ENCODE data around the gene CCDC33.

CCDC33 gene

DNA sequence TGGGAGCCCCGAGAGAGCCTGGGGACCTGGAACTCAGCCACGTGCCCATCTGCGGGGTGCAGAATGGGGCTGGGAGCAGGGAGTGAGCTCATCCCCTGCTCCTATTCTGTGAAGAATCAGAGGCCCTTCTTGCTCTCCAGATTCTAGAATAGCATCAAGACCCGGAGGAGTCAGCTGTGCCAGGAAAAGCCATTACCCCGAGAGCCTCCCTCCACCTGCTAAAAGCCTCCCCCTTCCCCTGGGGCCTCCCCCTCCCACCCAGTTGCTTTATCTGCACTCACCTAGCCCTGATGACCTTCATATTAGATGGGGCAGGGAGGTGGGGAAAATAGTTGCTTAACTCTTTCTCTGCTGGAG, 23.1 kb downstream of the CCDC33 start:
- no peak for DNase-seq (ENCODE audit: low read depth)

DNA sequence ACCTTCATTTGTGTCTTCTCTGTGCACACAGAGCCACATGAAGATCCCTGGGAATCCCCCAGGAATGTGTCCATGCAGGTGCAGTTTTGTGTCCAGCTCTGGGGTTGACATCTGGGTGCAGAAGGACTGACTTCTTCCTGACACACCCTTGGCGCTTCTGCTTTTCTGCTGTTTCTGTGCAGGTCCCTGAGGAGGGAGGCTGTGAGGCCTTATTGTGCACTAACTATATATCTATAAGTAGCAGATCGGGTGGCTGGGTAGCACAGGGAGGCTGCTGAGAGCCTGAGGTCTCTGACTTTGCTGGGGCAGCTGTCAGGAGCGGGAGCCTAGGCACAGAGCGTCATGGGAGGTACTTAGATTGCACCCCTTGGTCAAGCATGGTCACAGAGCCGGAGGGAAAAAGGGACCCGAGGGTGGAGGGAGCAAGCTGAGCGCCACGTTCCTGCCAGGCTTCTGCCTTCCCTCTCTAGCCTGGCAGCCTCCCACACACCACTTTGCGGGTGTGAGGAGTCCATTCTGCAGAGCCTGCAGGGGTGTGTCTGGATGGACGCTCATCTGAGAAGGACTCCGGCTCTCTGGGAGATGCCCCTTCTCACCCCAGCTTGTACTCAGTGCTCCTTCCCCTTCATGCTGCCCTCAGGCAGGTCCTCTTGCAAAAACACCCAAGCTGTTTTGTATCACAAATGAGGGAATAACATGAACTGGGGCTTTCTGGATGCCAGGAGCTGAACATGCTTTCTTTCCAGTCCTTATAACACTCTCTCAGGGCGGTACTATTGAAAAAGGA, 23.9 kb downstream of the CCDC33 start:
- no peak for DNase-seq (ENCODE audit: low read depth)

DNA sequence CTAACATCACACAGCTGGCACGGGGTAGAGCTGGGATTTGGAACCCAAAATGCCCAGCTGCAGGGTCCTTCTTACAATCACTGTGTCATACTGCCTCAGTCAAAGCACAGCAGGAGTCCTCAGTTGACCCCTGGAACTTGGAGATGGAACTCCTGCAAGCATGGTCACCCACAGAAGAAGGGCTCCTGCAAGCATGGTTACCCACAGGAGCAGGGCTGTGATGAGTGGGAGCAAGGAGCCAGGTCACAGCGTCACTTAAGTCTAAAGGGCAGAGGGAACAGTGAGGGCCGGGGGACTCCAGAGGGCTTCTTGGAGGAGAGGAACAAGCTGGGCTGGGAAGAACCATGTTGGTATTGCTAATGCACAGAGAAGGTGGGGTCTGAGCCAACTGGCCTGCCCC, 24.9 kb downstream of the CCDC33 start:
- no peak for DNase-seq (ENCODE audit: low read depth)

DNA sequence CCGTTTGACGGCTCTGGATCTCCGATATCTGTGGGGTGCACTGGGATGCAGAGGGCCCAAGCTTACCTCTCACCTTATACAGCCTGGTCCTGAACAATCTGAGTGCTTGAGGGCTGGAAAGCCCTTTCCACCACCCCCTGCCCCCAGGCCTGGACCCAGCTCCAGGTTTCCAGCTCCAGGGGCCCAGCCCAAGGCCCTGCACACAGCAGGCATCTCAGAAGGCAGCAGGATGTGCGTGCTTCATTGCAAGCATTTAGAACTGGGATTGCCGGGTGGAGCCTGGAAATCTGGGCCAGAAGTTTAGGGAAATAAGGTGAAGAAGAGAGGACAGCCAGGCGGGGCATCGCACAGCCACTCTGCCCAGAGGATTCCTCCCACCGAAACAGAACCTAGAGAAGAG, 25.6 kb downstream of the CCDC33 start:
- no peak for DNase-seq (ENCODE audit: low read depth)

DNA sequence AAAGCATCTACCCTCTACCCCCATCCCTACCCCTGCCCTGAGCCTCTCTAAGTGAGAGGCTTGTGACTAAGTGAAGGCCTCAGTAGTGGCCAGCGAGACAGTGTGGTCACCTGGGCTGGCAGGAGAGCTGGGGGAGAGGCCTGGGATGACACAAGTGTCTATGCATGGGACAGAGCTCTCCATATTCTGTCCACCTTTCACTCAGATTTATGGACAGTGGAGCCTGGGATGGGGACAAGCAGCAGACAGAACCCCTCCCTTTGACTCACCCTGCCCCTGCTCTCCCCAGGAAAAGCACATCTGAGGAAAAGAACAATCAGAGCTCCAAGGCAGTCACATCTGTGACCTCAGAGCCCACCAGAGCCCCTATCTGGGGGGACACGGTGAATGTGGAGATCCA, 26.0 kb downstream of the CCDC33 start:
- DNase-seq (ENCODE audit: low read depth) = no peak

DNA sequence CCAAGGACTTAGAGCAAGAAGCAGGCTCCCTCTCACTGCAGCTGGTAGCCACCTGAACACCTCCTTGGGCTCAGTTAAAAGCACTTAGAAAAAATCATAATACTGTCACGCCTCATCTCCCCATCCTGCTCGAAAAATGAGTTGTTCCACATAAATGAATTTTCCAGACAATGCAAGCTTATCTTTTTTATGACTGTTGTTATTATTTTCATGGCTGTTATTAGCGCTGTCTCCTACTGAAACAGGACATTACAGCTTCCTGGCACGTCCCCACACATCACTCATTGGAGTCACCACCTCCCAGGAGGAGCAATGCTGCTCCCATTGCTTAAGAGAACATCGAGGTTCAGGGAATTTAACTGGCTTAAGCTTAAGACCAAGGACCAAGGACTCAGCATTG, 26.5 kb downstream of the CCDC33 start:
- DNase-seq (ENCODE audit: low read depth) = no peak

DNA sequence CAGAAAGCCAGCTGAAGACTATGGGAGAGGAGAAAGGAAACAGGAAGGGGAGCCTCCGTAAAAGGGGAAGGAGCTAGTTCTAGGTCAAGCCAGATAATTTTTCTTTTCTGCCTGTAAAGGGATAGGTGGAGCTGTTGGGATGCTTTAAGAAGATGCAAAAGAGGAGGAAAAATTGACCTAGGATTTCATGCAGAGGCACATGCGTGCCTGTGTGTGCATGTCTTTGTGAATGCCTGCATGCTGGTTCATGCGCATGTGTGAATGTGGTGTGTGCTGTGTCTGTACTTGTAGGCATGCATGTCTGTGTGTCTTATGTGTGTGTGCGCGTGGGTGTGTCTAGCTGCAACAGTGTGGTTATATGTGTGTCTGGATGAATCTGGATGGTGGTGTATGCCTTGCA, 27.3 kb downstream of the CCDC33 start:
- no peak for DNase-seq (ENCODE audit: low read depth)

DNA sequence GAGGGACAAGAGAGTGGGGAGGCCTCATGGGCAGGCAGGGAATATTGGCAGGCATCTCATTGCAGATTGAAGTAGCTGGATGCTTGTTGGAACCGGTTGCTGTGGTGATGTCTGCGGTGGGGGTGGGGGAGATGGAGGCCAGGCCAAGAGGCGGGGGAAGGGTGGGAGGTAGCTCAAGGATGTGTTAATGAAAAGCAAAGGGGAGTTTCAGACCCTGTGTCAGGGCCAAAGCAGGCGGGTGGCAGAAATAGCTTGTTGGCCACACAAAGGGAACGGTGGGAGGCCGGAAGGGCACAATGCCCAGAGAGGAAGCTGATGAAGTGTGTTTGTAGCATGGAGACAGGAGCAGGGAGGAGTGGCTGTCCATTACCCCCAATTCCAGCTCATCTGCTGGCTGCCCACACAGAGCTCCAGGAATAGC, 28.0 kb downstream of the CCDC33 start:
- no peak for DNase-seq (ENCODE audit: low read depth)

DNA sequence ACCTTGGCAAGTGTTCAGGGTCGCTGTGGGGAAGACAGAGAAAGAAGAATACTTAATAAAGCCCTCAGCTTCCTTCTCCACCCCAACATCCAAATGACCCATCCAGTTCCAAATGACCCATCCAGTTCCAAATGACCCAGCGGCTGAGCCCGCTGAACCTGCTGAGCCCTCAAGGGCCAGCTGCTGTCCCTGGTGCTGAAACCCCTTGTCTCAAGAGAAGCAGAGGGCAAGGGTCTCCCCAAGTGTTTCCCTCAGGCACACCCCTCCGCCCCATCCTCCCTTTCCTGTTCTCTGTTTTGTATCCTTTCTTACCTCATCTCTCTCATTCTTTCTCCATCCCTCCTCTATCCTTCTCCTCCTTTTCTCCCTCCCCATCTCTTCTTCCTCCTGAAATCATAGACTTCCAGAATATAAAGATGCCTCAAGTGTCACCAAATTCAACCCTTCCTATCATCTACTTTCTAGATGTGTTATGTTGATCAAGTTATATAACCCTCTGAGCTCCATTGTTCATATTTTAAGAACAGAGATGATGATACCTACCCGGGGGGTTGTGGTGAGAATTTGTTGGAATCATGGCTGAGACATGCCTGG, 29.0 kb downstream of the CCDC33 start:
- no peak for DNase-seq (ENCODE audit: low read depth)

DNA sequence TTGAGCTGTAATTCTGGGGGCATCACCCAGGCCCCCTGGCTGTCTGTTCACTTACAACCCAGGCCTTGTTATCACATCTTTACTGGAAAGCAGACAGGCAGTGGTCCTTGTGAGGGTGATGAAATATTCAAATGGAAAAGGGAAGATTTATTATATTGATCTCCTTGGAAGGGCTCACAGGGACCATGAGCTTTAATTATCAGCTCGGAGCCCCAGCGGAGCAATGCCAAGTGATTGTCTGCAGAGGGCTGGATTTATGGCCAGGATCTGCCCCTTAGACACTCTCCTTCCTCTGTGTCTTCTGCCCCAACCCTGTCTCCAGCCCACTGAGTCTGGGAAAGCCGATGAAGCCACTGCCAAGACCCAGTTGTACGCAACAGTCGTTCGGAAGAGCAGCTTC, 31.9 kb downstream of the CCDC33 start:
- DNase-seq (ENCODE audit: low read depth) = no peak

DNA sequence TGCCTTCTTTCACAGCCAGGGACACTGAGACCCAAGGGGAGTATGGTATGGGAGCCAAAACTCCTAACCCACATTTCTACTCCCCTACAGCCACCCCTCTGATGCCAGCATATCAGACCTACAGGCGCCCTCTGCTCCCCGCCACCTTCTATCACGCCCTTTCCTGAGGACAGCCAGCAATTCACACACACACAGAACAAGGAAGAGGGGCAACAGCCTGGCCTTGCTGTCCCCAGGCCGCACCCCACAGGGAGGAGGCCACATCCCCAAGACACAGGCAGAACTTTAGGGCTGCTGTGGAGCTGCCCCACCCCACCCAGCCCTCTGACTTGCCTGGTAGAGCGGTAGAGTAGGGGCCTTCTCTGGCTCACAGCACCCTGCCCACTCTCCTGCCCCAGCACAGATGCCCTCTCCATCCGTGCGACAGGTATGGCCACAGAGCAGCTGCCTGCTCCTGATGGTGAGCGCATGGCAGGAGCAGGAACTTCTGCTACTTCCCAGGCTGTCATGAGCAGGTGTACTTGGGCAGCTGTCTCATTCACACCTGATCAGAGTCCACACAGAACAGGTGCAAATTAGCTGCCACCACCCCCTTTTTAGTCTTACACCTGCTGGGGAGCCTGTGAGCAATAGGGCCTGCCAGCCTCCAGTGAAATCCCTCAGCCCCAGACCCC, 33.4 kb downstream of the CCDC33 start:
- no peak for DNase-seq (ENCODE audit: low read depth)

DNA sequence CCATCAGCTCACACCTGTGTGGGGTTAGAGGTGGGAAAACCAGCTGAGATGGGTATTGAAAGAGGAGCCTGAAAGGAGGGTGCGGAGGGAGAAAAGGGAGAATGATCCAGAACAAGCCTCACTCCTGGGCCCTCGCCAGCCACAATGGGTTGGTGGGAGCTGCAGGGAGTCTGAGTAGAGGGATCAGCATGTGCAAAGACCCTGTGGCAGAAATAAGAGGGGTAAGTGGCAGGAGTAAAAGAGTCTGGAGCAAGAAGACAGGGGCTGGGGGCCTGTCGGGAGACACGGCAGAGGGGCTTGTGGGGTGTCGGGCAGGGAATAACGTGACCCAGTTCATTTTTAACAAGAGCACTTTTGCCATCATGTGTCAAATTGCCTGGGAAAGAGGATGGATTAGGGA, 34.0 kb downstream of the CCDC33 start:
- no peak for DNase-seq (ENCODE audit: low read depth)

DNA sequence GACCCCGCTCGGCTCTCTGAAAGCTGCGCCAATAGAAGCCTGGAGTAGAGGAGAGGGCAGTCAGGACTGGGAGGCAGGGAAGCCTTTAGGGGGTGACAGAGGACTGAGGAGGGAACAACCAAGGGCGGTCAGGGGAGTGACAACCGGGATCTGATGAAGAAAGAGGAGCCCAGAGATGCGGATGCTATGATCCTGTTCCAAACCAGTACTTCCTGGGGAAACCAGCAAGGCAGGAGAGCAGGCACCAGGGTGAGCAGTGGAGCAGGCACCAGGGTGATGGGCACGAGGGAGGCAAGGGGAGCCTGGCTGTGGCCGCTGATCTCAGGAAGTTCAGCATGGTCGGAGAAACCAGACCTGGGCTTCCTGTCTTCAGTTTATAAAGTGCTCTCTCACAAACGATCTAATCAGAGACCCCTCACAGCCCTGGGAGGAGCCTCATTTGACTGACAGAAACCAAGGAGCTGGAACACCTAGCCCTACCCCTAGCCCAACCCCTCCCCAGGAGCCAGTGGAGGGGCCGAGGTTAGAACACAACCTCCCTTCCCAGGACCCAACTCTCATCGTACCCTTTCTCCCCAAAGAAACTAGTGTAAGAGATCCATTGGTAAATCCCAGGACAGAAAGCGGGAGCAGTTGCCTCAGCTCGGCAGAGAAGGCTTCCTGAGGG, 34.9 kb downstream of the CCDC33 start:
- no peak for DNase-seq (ENCODE audit: low read depth)

DNA sequence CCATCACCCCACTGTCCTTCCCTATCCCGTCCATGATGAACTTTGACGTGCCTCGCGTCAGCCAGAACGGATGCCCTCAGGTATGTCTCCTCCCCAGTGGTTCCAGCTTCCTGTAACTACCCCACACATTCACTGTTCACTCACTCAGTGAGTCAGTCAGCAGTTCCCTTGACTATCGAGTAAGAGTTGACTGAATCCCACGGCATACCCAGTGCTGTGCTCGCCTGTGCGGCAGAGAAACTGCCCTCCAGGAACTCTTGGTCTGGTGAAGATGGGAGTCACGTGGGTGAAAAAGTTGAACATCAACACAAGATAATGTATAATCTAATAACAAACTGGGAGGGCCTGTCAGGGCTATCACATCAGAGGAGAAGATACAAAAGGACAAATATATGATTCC, 36.7 kb downstream of the CCDC33 start:
- no peak for DNase-seq (ENCODE audit: low read depth)

DNA sequence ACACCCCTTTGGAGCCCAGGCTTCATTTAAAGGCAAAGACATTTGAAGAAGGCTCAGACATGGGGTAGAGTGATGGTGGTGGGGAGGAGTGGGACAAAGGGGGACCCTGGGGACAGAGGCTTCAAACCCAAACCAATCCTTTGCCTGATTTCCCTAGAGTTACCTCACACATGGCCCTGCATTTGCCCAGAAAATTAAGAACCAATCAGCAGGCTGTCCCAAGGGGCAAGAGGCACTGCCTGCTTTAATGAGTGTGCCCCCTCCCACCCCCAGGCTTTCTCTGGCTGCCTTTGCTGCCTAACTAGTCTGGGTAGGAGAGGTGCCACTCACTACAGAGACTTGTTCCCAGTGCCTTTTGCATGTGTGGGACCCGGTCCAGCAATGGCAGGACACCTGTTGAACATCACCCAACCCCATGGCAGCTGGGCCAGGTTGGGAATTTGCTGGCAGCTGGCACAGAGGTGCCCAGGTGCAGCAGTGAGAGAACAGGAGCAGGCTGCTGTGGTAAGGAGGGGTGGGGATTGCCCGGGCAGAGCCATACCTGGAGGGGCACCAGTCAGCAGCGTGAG, 38.4 kb downstream of the CCDC33 start:
- DNase-seq (ENCODE audit: low read depth) = no peak

DNA sequence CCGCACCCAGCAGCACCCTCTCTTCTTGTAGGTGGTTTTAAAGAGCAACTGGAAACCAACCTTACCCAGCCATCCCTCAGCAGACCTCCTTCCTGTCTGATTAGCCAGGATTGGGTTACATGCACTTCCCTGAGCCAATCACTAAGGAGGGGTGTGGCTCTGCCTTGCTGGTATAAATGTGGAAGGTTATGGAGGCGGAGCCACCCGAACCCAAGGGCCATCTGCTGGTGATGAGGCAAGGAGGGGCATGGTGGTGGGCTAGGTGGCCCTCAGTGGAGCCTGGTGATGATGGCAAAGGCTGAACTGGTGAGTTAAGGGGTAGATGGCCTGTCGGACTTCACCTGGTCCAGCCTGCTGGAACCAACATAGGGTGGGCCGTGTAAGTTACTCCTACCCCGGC, 39.8 kb downstream of the CCDC33 start:
- DNase-seq (ENCODE audit: low read depth) = no peak

DNA sequence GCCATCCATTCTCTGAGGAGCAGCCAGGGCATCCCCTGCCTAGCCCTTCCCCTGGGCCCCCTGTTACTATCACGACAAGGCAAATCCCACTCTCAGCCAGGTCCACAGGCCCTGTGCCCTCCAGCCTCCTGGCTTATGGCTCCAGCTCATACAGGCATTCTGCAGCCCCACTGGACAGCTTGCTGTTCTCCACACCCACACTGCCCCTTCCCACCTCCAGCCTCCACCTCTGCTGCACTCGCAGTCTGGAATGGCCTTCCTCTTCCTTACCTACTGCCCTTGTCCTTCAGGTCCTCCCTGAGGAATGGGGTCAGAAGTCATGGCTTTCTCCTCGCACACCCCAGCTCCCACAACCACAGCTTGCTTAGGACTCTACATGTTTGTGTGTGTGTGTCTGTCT, 40.4 kb downstream of the CCDC33 start:
- no peak for DNase-seq (ENCODE audit: low read depth)

DNA sequence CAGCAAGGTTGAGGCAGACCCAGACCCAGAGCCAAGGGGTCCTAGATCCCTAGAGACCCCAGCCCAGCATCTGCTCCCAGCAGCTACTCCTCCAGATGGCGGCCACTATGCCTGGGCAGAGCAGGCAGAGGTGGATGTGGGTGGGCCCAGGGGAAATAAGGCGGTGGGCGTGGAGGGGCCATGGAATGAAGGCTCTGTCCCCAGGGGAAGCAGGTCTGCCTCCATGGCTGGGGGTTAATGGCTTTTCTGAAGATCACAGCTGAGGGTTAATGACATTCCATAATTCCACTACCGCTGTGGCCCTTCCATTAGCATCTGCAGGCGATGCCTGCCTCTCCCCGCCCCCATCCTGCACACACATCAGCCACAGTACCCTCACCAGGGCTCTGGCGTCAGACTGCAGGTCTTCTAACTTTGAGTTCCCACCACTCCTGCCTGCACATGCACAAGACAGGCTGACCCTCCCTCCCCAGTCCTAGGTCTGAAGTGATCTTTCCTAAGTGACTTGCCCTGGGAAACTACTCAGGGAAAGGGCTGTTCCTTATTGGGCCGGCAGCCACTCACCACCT, 41.2 kb downstream of the CCDC33 start:
- no peak for DNase-seq (ENCODE audit: low read depth)

DNA sequence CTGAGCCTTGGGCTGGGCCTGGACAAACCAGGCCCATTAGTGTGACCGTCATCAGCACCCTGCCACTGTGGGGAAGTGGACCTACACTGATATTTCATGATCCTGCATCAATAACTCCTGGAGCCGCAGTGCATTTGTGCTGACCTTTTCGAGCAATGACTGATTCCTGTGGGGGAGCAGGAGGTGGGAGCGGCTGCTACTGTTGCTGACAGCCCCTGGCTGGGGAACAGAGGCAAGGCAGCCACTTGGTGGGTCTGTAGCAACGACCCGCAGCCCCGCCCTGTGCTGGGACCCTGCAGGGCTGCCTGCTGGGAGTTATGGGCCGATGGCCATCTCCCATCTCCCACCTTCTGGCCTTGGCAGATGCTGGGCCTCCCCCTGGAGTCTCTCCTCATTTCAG, 42.1 kb downstream of the CCDC33 start:
- no peak for DNase-seq (ENCODE audit: low read depth)

DNA sequence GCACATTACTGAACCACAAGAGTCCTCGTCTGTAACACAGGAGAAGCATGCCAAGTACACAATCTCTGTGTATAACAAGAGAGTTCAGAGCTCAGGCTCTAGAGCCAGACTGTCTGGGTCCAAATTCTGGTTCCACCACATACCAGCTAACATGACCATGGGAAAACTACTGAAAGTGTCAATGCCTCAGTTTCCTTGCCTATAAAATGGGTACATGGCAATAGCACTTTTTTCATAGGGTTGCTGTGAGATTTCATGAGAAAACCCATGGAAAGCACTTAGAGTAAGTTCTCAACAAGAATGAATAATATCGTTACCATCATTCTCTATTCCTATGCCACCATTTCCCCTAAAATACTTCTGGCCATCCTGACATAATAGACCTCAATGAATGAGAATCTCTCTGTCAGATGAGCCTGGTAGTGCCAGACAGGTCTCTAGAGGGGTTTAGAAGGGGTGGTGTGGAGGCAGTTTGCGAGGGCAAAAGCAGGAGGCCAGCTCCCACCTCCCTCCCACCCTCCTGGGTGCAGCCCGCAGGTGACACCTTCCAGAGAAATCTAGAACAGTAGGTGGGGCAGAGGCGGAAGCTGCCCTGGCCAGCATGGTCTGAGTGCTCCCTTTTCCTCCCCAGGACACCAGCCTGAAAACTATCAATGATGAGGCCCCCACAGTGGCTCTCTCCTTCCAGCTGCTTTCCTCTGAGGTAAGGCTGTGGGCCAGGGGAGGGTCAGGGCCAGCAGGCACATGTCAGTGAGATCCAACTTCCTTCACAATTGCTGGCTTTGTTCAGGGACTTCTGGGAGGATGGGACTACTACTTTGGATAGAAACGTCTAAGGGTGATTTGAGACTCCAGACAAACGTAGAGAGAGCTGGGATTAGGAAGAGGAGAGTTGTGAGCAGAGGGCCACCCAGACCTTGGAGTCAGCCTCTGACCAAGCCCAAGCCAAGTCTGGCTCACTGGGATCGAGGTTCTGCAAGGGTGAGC, 45.3 kb downstream of the CCDC33 start:
- DNase-seq (ENCODE audit: low read depth) = no peak

DNA sequence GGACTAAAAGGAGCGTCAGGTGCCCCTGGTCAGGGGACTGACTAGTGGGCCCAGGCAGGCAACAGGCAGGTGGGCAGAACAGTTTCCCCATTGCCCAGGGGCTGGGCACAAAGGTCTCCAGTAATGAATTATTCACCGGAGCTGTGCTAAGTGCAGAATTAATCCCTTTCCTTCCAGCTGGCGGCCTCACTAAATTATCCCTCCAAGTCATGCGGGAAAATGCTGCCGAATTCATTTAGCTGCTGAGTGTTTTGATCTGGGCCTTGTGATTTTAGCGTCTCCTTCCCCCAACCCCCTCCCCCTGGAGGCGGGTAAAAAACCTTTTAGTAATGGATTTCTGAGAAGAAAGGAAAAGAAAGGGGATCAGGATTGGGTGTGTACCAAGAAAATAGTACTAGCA, 47.2 kb downstream of the CCDC33 start:
- no peak for DNase-seq (ENCODE audit: low read depth)
